ENCODE data around the gene DNAH7.
A peak's percentile ranks its signal among the peaks of the same experiment; 100 is the strongest.
"Not testable (repeated sequence)": the region's sequence is repeated elsewhere in the genome, so short reads cannot be mapped to it uniquely, and the experiment has no call there.

DNAH7 gene

GRCh38 chr2:196068271-196069209, at the start of gene DNAH7:
DNAH7 (minus strand) TSS chr2:196068837; CDS start chr2:196068711, 126 bp downstream.
- peak; percentile 92 for DNase-seq

- no peak for DNase-seq
These were observed 48.6 kb upstream of the DNAH7 start for GRCh38 chr2:196117214-196117705.

DNA sequence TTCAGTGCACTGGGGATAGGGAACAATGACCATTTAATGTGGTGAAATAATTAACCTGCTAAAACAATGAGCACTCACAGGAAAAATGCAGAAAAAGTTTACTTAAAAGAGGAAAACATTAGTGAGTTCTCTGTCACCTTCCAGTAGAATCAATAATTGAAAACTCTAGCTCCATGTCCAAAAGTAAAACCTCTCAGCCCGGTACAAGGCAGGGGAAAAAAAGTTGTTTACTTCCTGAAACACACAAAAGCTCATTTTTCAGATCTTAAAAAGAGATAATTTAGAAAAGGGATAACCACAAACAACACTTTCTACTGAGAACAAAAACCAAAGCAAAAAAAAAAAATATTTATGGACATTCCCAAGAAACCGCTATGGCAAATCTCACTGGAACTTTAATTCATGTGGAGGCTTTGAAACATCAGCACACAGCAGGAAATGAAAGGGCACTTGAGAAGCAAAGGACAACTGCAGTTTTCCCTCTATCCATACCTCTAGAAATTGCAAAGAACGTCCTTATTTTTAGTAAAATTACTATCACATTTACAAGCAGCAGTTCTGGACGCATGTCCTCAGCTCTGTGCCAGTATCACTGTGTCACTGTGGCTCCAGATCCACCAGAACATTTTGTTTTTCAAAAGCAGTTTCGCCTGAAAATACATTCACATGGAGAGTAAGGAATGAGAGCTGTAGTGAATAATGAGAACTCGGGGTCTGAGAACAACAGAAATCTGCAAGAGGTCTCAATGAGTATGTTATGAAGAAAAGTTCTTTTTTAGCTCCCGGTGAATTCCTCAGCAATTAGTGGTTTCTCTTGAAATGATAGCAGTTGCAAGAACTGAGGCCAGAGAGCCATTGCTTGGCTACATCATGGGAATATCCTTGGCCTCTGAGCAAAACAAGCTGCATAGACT, 44.7 kb upstream of the DNAH7 start:
- DNase-seq, result no peak

DNA sequence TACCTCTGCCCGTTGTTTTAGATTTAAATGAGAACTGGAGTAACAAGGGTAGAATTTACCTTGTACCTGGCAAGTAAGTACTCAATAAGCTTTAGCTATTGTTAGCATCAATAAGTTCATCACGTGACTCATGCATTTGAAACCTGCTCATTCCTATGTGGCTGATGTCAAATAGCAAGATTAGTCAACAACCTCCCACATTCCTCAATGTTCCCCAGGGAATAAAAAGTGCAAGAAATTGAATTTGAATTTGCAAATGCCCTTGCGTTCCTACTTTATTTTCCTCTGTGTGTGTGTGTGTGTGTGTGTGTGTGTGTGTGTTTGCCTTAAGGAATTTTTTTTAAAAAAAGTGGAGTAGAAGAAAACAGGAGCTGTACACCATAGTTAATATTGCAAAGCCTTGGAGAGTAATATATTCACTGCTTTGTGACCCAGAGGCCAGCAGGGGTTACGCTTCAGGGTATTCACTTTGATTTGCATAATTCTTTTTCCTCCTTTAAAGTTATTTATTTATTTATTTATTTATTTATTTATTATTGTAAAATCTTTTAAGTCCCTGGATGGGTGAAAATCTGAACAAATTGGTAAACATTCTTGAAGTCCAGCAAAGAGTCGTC, 43.9 kb upstream of the DNAH7 start:
- DNase-seq, result no peak

DNA sequence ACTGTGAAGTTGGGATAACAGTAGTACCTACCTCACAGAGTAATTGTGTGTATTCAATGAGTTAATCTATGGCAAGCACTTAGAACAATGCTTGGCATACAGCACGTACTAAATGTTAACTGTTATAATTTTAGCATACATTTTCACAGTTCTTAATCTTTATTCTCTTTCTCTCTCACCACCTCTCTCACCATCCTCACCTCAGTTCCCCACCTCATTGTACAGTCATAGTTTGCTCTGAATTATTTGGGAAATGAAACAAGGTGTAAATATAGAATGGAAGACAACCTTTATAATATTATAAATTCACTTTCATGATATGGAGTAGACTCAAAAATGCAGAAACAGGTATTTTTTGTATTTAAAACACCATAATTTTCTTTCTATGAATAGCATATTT, 40.0 kb upstream of the DNAH7 start:
- no peak for DNase-seq

DNA sequence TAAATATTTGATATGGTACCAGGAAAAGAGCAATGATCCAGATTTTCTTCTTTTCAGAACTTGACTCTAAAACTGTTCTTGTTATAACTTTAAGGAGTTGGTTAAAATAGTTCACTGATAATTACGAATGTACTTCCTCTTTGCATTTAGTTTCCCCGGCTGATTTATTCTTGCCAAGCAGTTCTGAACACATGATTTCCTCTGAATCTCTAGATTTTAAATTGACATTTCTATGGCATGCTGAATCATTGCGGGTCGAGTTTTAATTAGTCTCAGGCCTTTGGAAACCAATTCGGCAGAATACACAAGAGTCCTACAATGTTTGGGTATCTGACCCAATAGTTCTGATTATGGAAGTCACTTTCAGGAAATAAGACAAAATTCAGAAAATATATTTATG, 37.3 kb upstream of the DNAH7 start:
- no peak for DNase-seq

GRCh38 chr2:196104066-196104465, 35.4 kb upstream of the DNAH7 start:
- DNase-seq, result no peak

- no peak for DNase-seq
These were observed 35.0 kb upstream of the DNAH7 start for GRCh38 chr2:196103626-196104025.

- DNase-seq, result no peak
These were observed 32.8 kb upstream of the DNAH7 start for GRCh38 chr2:196101325-196101991.

GRCh38 chr2:196099916-196100315, 31.3 kb upstream of the DNAH7 start:
- DNase-seq, result no peak

DNA sequence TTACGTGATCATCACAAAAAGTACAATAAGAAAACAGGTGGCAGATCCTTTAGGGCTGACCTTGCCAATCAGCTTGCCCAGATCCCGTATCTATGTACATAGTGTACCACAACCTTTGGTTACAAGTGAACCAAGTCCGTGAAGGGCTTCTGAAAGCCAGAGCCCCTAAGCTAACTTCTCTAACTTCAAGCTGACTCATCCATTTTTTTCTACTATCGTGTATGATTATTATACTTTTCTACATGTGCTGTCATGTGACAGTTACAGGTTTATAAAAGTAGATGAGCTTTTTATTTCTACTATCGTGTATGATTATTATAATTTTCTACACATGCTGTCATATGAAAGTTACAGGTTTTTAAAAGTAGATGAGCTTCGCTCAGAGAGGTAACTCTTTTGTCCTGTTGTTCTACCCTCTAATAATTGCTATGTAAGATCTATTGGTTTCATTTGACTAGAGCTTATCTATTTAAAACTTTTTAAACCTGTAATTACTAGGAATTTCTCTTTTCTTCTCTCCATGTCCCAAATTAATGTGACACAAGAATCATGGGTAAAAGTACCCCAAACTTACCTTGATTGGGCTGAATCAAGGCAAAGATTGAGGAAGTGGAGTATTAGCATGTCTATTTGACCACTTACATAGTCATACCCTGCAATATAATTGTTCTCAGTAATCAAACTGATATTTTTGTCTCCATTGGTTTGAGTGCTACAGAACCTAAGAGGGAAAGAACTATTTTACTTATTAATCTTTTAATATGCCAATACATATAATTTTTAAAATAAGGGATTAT, 29.4 kb upstream of the DNAH7 start:
- no peak for DNase-seq

GRCh38 chr2:196096982-196097745, 28.5 kb upstream of the DNAH7 start:
- DNase-seq, result no peak

DNA sequence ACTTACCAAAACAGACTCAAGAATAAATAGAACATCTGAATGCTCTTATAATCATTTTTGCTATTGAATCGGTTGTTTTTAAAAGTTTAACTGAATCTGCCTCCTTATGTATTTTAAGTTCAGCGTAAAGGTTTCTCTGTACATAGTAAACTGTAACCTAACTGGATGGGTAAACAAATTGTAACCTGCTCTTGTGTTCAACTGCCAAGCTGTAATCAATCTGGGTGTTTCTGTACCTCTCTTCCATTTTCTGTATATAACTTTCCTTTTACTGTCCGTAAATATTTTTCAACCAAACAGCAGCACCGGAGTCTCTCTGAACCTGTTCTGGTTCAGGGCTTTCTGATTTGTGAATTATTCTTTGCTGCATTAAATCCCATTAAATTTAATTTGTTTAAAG, 27.6 kb upstream of the DNAH7 start:
- DNase-seq, result no peak

DNA sequence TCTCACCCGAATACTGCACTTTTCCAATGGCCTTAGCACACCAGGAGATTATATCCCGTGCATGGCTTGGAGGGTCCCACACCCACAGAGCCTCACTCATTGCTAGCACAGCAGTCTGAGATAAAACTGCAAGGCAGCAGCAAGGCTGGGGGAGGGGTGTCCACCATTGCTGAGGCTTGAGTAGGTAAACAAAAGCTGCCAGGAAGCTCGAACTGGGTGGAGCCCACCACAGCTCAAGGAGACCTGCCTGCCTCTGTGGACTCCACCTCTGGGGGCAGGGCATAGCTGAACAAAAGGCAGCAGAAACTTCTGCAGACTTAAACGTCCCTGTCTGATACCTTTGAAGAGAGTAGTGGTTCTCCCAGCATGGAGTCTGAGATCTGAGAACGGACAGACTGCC, 20.8 kb upstream of the DNAH7 start:
- not testable (repeated sequence) for DNase-seq

DNA sequence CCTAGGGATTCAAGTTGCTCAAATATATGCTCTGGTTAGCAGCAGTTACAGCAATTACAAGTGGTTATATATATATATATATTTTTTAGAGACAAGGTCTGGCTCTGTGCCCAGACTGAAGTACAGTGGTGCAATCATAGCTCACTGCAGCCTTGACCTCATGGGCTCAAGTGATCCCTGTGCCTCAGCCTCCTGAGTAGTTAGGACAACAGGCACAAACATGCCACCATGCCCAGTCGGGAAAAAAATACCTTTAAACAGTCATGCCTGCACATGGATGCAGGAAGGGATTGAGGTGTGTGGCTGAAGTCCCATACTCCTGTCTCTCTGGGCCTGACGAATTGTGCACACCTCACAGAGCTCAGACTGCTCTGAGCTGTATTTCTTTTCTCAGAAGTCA, 19.6 kb upstream of the DNAH7 start:
- no peak for DNase-seq

- DNase-seq, result no peak
These were observed 18.1 kb upstream of the DNAH7 start for GRCh38 chr2:196086517-196087368.

- DNase-seq, result no peak
These were observed 15.0 kb upstream of the DNAH7 start for GRCh38 chr2:196083601-196084000.

DNA sequence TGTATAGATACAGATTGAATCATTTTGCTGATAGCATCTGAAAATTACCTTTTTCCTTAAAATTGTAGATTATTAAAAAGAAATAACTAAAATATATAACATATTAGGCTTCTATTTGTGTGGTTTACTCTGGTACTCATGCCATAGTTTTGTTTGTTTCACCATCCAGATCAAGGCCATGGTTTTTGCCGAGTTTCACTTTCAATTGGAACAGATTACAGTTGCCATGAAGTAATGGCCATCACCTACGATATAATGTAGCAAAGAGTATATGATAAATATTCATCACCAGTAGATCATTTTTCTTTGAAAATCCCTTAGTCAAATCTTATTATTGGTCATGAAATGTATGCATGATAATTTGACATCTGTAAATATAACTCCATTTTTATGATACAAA, 11.9 kb upstream of the DNAH7 start:
- no peak for DNase-seq

DNA sequence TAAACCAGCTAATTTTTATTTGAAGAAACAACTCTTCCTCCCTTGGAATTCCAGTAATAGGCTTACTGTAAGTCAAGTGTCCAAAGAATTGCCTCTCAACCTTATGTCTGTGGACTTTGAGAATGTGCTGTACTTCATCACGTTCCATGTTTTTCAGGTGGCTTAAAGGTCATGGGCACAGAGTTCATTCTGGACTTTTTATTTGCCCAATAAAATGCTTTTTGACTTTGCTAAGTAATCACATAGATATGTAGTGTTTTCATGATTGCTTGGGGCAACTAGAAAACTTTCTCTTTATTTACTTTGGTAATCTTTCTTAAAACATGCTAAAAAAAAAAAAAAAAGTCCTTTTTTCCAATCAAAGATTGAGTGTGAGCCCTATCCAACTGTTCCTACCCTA, 10.4 kb upstream of the DNAH7 start:
- DNase-seq, result no peak

- no peak for DNase-seq
These were observed 9.2 kb upstream of the DNAH7 start for GRCh38 chr2:196077821-196078220.

Measured in islet precursor cell (in vitro differentiated cells).